Mesenteric fat pad (tissue), 1 donor: ENCODE results near the gene STARD8. TPM values are rescaled to one million over a fixed set of nuclear protein-coding genes. Genes with fewer than 3 reads are reported as not detected.
"Not testable (repeated sequence)": the region's sequence is repeated elsewhere in the genome, so short reads cannot be mapped to it uniquely, and the experiment has no call there.

Experiments used
- DNase-seq: peaks from one replicate; pipeline ENCODE4 v3.0.0-alpha.2; 2020; ENCODE audit warnings: low spot score
- long read RNA-seq: library from polyadenylated mRNA; unstranded; transcript quantifications from one replicate; pipeline ENCODE4 v2.0.0, GENCODE V29; 2020
- total RNA-seq: library from RNA; stranded (reverse); fragmentation: NEBNext Ultra II Directional; extraction: Animal tissue kit (Norgen Biotek cat#: 25700); gene quantifications from one replicate; pipeline ENCODE4 v1.2.1, GENCODE V29; 2021
- donor health status: DM: yes; HTN: yes; CAD: no.

The STARD8 gene
- 21.9 TPM for total RNA-seq
- long read RNA-seq, partial matches to known transcripts, result 1 of 2 reads
- long read RNA-seq, other reads (novel, unspliced or antisense), result 1 of 2 reads

GRCh38 chrX:68647156-68647957, at the start of gene STARD8:
STARD8 (plus strand) TSS chrX:68647666; CDS start chrX:68647883, 217 bp downstream.
- no peak for DNase-seq

GRCh38 chrX:68598841-68599240, 48.6 kb upstream of the STARD8 start:
- DNase-seq, result no peak

- DNase-seq, result no peak
Measured at GRCh38 chrX:68599256-68600152, 48.0 kb upstream of the STARD8 start.

GRCh38 chrX:68604216-68604615, 43.2 kb upstream of the STARD8 start:
- not testable (repeated sequence) for DNase-seq

- DNase-seq, result not testable (repeated sequence)
Measured at GRCh38 chrX:68614733-68615132, 32.7 kb upstream of the STARD8 start.

- no peak for DNase-seq
Measured at GRCh38 chrX:68627986-68628385, 19.5 kb upstream of the STARD8 start.

GRCh38 chrX:68629936-68630335, 17.5 kb upstream of the STARD8 start:
- not testable (repeated sequence) for DNase-seq

GRCh38 chrX:68631336-68631735, 16.1 kb upstream of the STARD8 start:
- no peak for DNase-seq

GRCh38 chrX:68632491-68632890, 15.0 kb upstream of the STARD8 start:
- DNase-seq, result no peak

GRCh38 chrX:68633981-68634380, 13.5 kb upstream of the STARD8 start:
- no peak for DNase-seq

GRCh38 chrX:68634649-68635227, 12.7 kb upstream of the STARD8 start:
- DNase-seq, result no peak

GRCh38 chrX:68640661-68641060, 6.8 kb upstream of the STARD8 start:
- no peak for DNase-seq

- no peak for DNase-seq
Measured at GRCh38 chrX:68644861-68645260, 2.6 kb upstream of the STARD8 start.

- no peak for DNase-seq
Measured at GRCh38 chrX:68646421-68646820, 1.0 kb upstream of the STARD8 start.

- DNase-seq, result no peak
Measured at GRCh38 chrX:68648960-68649359, 1.5 kb downstream of the STARD8 start.

GRCh38 chrX:68650491-68650890, 3.0 kb downstream of the STARD8 start:
- no peak for DNase-seq

GRCh38 chrX:68651110-68651509, 3.6 kb downstream of the STARD8 start:
- no peak for DNase-seq

- DNase-seq, result no peak
Measured at GRCh38 chrX:68652326-68653170, 5.1 kb downstream of the STARD8 start.

- no peak for DNase-seq
Measured at GRCh38 chrX:68654693-68655092, 7.2 kb downstream of the STARD8 start.

- DNase-seq, result peak; percentile 16
Measured at GRCh38 chrX:68656473-68656872, 9.0 kb downstream of the STARD8 start.

GRCh38 chrX:68658530-68658929, 11.1 kb downstream of the STARD8 start:
- peak; percentile 79 for DNase-seq
